Stimulated activated effector memory CD8-positive, alpha-beta T cell treated with anti-CD3 and anti-CD28 coated beads, Interleukin-12 subunit alpha, Interleukin-12 subunit beta, amount 100 ng/mL, for 72 hours (primary cell): ENCODE data around the gene CACNA2D3.

Experiments
- ATAC-seq: fragments of 150-1000 bp; cut with Tn5 transposase; 2 replicates; pipeline ENCODE4 v1.10.0; 2021
- DNase-seq, 2 donors: peaks; one replicate each; pipeline ENCODE4 v3.0.0; 2021 to 2022; ENCODE audit warnings: low spot score in 2 of 2
- H3K27ac Mint-ChIP-seq: one replicate; pipeline ENCODE4 v1.8.0; 2022; ENCODE audit warnings: mild to moderate bottlenecking, mixed read lengths
- H3K36me3 Mint-ChIP-seq: one replicate; pipeline ENCODE4 v1.8.0; 2022; ENCODE audit warnings: mild to moderate bottlenecking, mixed read lengths
- H3K4me1 Mint-ChIP-seq: one replicate; pipeline ENCODE4 v1.8.0; 2022; ENCODE audit warnings: mixed read lengths
- H3K4me3 Mint-ChIP-seq: one replicate; pipeline ENCODE4 v1.8.0; 2022; ENCODE audit warnings: mild to moderate bottlenecking, mixed read lengths
- H3K9me3 Mint-ChIP-seq: one replicate; pipeline ENCODE4 v1.8.0; 2022; ENCODE audit warnings: mixed read lengths

Gene CACNA2D3

GRCh38 chr3:54481606-54482365, 359.4 kb downstream of the CACNA2D3 start:
- ATAC-seq (no peak), DNase-seq (no peak)
- H3K4me3 Mint-ChIP-seq = no peak overlapping the region
- H3K4me1 Mint-ChIP-seq = no peaks in the 10 kb centered on the region
- H3K27ac Mint-ChIP-seq = no peak overlapping the region
- no peaks in the 10 kb centered on the region for H3K36me3 Mint-ChIP-seq
- peaks cover 3% of the 10 kb centered on the region for H3K9me3 Mint-ChIP-seq

GRCh38 chr3:54484334-54484733, 362.0 kb downstream of the CACNA2D3 start:
- DNase-seq = no peak
- Mint-ChIP-seq H3K9me3 (peaks cover 6% of the 10 kb centered on the region), H3K4me1 (no peaks in the 10 kb centered on the region), H3K36me3 (no peaks in the 10 kb centered on the region), H3K4me3 (no peak overlapping the region), H3K27ac (no peak overlapping the region)
- ATAC-seq = no peak

GRCh38 chr3:54486317-54486716, 364.0 kb downstream of the CACNA2D3 start:
- H3K27ac Mint-ChIP-seq = no peak overlapping the region
- H3K36me3 Mint-ChIP-seq = no peaks in the 10 kb centered on the region
- peaks cover 6% of the 10 kb centered on the region for H3K9me3 Mint-ChIP-seq
- no peak for DNase-seq
- H3K4me3 Mint-ChIP-seq = no peak overlapping the region
- ATAC-seq = no peak
- no peaks in the 10 kb centered on the region for H3K4me1 Mint-ChIP-seq

GRCh38 chr3:54488297-54488696, 365.9 kb downstream of the CACNA2D3 start:
- DNase-seq = no peak
- ATAC-seq = no peak
- Mint-ChIP-seq H3K36me3 (no peaks in the 10 kb centered on the region), H3K9me3 (peaks cover 6% of the 10 kb centered on the region), H3K4me1 (no peaks in the 10 kb centered on the region), H3K27ac (no peak overlapping the region), H3K4me3 (no peak overlapping the region)

GRCh38 chr3:54494209-54494608, 371.9 kb downstream of the CACNA2D3 start:
- H3K4me3 Mint-ChIP-seq = no peak overlapping the region
- no peaks in the 10 kb centered on the region for H3K36me3 Mint-ChIP-seq
- H3K9me3 Mint-ChIP-seq = peaks cover 8% of the 10 kb centered on the region
- H3K4me1 Mint-ChIP-seq = no peaks in the 10 kb centered on the region
- ATAC-seq (no peak), DNase-seq (no peak)
- no peak overlapping the region for H3K27ac Mint-ChIP-seq

- peak in 1 of 2 donors; percentile 10 for DNase-seq
- no peaks in the 10 kb centered on the region for H3K36me3 Mint-ChIP-seq
These were observed 384.3 kb downstream of the CACNA2D3 start for GRCh38 chr3:54506603-54507002.

GRCh38 chr3:54507876-54508460, 385.6 kb downstream of the CACNA2D3 start:
- Mint-ChIP-seq H3K9me3 (peaks cover 6% of the 10 kb centered on the region), H3K4me3 (no peak overlapping the region), H3K36me3 (no peaks in the 10 kb centered on the region), H3K4me1 (no peaks in the 10 kb centered on the region), H3K27ac (no peak overlapping the region)
- ATAC-seq (no peak), DNase-seq (no peak)

More at GRCh38 chr3:54506603-54507002, 384.3 kb downstream of the CACNA2D3 start:
- Mint-ChIP-seq H3K27ac (no peak overlapping the region), H3K4me3 (no peak overlapping the region), H3K9me3 (peaks cover 10% of the 10 kb centered on the region), H3K4me1 (no peaks in the 10 kb centered on the region)
- no peak for ATAC-seq

GRCh38 chr3:54510506-54510905, 388.2 kb downstream of the CACNA2D3 start:
- Mint-ChIP-seq H3K4me3 (no peak overlapping the region), H3K4me1 (no peaks in the 10 kb centered on the region), H3K36me3 (no peaks in the 10 kb centered on the region), H3K9me3 (peaks cover 6% of the 10 kb centered on the region), H3K27ac (no peak overlapping the region)
- DNase-seq (peak in 1 of 2 donors; percentile 2), ATAC-seq (no peak)

- Mint-ChIP-seq H3K9me3 (peaks cover 6% of the 10 kb centered on the region), H3K4me3 (no peak overlapping the region), H3K27ac (no peak overlapping the region), H3K4me1 (no peaks in the 10 kb centered on the region), H3K36me3 (no peaks in the 10 kb centered on the region)
- no peak for DNase-seq
- ATAC-seq = no peak
These were observed 389.5 kb downstream of the CACNA2D3 start for GRCh38 chr3:54511766-54512365.

- Mint-ChIP-seq H3K27ac (no peak overlapping the region), H3K4me3 (no peak overlapping the region), H3K36me3 (no peaks in the 10 kb centered on the region), H3K4me1 (no peaks in the 10 kb centered on the region), H3K9me3 (peaks cover 5% of the 10 kb centered on the region)
- ATAC-seq = no peak
- no peak for DNase-seq
These were observed 391.7 kb downstream of the CACNA2D3 start for GRCh38 chr3:54514006-54514405.

GRCh38 chr3:54514416-54514815, 392.1 kb downstream of the CACNA2D3 start:
- H3K27ac Mint-ChIP-seq = no peak overlapping the region
- ATAC-seq (no peak), DNase-seq (peak in 1 of 2 donors; percentile 1)
- H3K4me3 Mint-ChIP-seq = no peak overlapping the region
- H3K9me3 Mint-ChIP-seq = peaks cover 5% of the 10 kb centered on the region
- no peaks in the 10 kb centered on the region for H3K36me3 Mint-ChIP-seq
- H3K4me1 Mint-ChIP-seq = no peaks in the 10 kb centered on the region

- no peak for ATAC-seq
- H3K9me3 Mint-ChIP-seq = peaks cover 5% of the 10 kb centered on the region
- H3K4me1 Mint-ChIP-seq = no peaks in the 10 kb centered on the region
- H3K4me3 Mint-ChIP-seq = no peak overlapping the region
- H3K27ac Mint-ChIP-seq = no peak overlapping the region
- DNase-seq = peak in 1 of 2 donors; percentile 2
- H3K36me3 Mint-ChIP-seq = no peaks in the 10 kb centered on the region
These were observed 393.3 kb downstream of the CACNA2D3 start for GRCh38 chr3:54515441-54516213.

GRCh38 chr3:54517424-54517823, 395.1 kb downstream of the CACNA2D3 start:
- peak; percentile 36 for ATAC-seq
- Mint-ChIP-seq H3K4me1 (no peaks in the 10 kb centered on the region), H3K9me3 (peaks cover 2% of the 10 kb centered on the region), H3K36me3 (no peaks in the 10 kb centered on the region), H3K27ac (no peak overlapping the region), H3K4me3 (no peak overlapping the region)
- peak in 1 of 2 donors; percentile 3 for DNase-seq

- Mint-ChIP-seq H3K4me1 (no peaks in the 10 kb centered on the region), H3K9me3 (peaks cover 2% of the 10 kb centered on the region), H3K27ac (no peak overlapping the region), H3K36me3 (no peaks in the 10 kb centered on the region), H3K4me3 (no peak overlapping the region)
- ATAC-seq = no peak
- DNase-seq = peak in 1 of 2 donors; percentile 2
These were observed 395.8 kb downstream of the CACNA2D3 start for GRCh38 chr3:54518011-54518675.

- Mint-ChIP-seq H3K36me3 (no peaks in the 10 kb centered on the region), H3K4me1 (no peaks in the 10 kb centered on the region), H3K4me3 (no peak overlapping the region), H3K9me3 (peaks cover 7% of the 10 kb centered on the region), H3K27ac (no peak overlapping the region)
- ATAC-seq = no peak
- DNase-seq = no peak
These were observed 397.1 kb downstream of the CACNA2D3 start for GRCh38 chr3:54519493-54519892.
